HepG2 (cell line): Measurements from ENCODE around the gene TLR5. TPM values are rescaled to one million over a fixed set of nuclear protein-coding genes. Genes with fewer than 3 reads are reported as not detected.
A peak's percentile ranks its signal among the peaks of the same experiment; 100 is the strongest.

Experiments used
- ARNT2 ChIP-seq: sonication (generic); formaldehyde crosslinking; IDR thresholded peaks from 2 replicates; pipeline ENCODE4 v1.8.0; 2022; ENCODE audit warnings: mild to moderate bottlenecking, low read depth, missing genetic modification reagents, moderate library complexity
- GATA4 ChIP-seq: sonication (generic); IDR thresholded peaks from 2 replicates; pipeline ENCODE4 v1.6.1; 2016; ENCODE audit warnings: antibody characterized with exemption, low read depth, borderline replicate concordance
- HNRNPK ChIP-seq: fragments of 200-400 bp; formaldehyde crosslinking; IDR thresholded peaks from 2 replicates; pipeline ENCODE4 v1.6.1; 2018; ENCODE audit warnings: low read length, low read depth, moderate library complexity, mild to moderate bottlenecking; ENCODE audit not compliant: poor library complexity, severe bottlenecking
- RFXAP ChIP-seq: sonication (generic); formaldehyde crosslinking; IDR thresholded peaks from 2 replicates; pipeline ENCODE4 v1.4.0; 2020; ENCODE audit warnings: missing genetic modification reagents, borderline replicate concordance
- SP140L ChIP-seq: sonication (generic); formaldehyde crosslinking; IDR thresholded peaks from 2 replicates; pipeline ENCODE4 v1.4.0; 2020; ENCODE audit warnings: missing genetic modification reagents, borderline replicate concordance
- ZSCAN29 ChIP-seq: sonication (generic); formaldehyde crosslinking; conservative IDR thresholded peaks from 2 replicates; pipeline ENCODE4 v1.4.0; 2020; ENCODE audit warnings: mild to moderate bottlenecking, missing genetic modification reagents
- polyA plus RNA-seq, 8 experiments: library from polyadenylated mRNA; depleted of rRNA in 3 of 8; stranded (reverse) in 7 of 8; unstranded in 1 of 8; fragments of >200 nt; fragmentation: Illumina TruSeq in 4 of 8; extraction: Trizol in 4 of 8; gene quantifications; 2 replicates each; pipeline versions ENCODE4 v1.2.1 to v1.2.3, GENCODE V29; 2011 to 2016; ENCODE audit warnings: low read depth in 4 of 8, missing spikeins in 1 of 8, mixed read lengths in 1 of 8; ENCODE audit not compliant: insufficient read depth in 1 of 8
- total RNA-seq, 5 experiments: library from RNA; depleted of rRNA; stranded (reverse); fragments of >200 nt; fragmentation: Illumina TruSeq; extraction: Trizol; gene quantifications; 2 replicates each; pipeline ENCODE4 v1.2.3, GENCODE V29; 2016; ENCODE audit warnings: low read depth in 1 of 5
- TF ChIP-seq, protein P1 (sequence below): IDR thresholded peaks from 2 replicates; pipeline ENCODE4 v1.4.0; 2020; ENCODE audit warnings: mild to moderate bottlenecking, missing genetic modification reagents
- TF ChIP-seq, protein P2 (sequence below): IDR thresholded peaks from 2 replicates; pipeline ENCODE4 v1.6.1; 2016; ENCODE audit warnings: control low read depth
- TF ChIP-seq, protein P3 (sequence below): sonication (generic); formaldehyde crosslinking; IDR thresholded peaks from 2 replicates; pipeline ENCODE4 v1.4.0; 2020; ENCODE audit warnings: missing genetic modification reagents, mild to moderate bottlenecking, borderline replicate concordance
- TF ChIP-seq, protein P4 (sequence below): sonication (generic); formaldehyde crosslinking; IDR thresholded peaks from 2 replicates; pipeline ENCODE4 v1.4.0; 2020; ENCODE audit warnings: missing genetic modification reagents, mild to moderate bottlenecking, borderline replicate concordance
- TF ChIP-seq, protein P5 (sequence below): sonication (generic); formaldehyde crosslinking; IDR thresholded peaks from 2 replicates; pipeline ENCODE4 v1.4.0; 2020; ENCODE audit warnings: mild to moderate bottlenecking, low read depth, missing genetic modification reagents
- TF ChIP-seq, protein P6 (sequence below): sonication (generic); formaldehyde crosslinking; IDR thresholded peaks from 2 replicates; pipeline ENCODE4 v1.4.0; 2020; ENCODE audit warnings: mild to moderate bottlenecking, missing genetic modification reagents

The TLR5 gene
- total and polyA plus RNA-seq, 2 of the 13 experiments (the other 11 are each of a cell fraction or from before 2014, with no cell fraction given), result not detected

DNA sequence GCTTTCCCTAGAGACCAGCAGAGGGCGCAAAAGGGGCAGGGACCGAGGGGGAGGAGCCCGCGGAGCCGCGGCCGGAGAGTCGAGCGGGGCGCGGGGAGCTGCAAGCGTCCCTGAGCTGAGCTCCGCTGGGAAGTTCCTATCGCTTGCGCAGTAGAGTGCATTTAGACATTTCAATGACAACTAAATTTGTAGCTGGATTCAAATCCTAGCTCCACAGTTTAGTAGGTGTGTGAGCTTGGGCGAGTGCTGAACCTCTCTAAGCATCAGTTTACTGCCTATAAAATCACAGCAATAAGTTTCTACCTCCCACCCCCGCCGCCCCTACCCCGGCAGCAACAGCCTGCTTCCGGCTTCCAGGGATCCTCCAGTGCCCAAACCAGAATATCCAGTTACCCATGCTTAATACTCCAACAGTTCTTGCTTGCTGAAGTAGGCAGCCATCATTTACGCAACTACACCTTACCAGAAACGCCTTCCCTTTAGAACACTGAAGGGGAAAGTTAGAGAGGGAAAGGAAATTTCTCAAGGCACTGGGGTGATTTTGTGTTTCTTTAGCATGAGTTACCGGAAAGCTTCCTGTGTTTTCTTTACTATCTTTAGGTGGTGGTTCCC lies 9.1 kb downstream of the TLR5 start (continued):
- TF ChIP-seq, protein P1, sequence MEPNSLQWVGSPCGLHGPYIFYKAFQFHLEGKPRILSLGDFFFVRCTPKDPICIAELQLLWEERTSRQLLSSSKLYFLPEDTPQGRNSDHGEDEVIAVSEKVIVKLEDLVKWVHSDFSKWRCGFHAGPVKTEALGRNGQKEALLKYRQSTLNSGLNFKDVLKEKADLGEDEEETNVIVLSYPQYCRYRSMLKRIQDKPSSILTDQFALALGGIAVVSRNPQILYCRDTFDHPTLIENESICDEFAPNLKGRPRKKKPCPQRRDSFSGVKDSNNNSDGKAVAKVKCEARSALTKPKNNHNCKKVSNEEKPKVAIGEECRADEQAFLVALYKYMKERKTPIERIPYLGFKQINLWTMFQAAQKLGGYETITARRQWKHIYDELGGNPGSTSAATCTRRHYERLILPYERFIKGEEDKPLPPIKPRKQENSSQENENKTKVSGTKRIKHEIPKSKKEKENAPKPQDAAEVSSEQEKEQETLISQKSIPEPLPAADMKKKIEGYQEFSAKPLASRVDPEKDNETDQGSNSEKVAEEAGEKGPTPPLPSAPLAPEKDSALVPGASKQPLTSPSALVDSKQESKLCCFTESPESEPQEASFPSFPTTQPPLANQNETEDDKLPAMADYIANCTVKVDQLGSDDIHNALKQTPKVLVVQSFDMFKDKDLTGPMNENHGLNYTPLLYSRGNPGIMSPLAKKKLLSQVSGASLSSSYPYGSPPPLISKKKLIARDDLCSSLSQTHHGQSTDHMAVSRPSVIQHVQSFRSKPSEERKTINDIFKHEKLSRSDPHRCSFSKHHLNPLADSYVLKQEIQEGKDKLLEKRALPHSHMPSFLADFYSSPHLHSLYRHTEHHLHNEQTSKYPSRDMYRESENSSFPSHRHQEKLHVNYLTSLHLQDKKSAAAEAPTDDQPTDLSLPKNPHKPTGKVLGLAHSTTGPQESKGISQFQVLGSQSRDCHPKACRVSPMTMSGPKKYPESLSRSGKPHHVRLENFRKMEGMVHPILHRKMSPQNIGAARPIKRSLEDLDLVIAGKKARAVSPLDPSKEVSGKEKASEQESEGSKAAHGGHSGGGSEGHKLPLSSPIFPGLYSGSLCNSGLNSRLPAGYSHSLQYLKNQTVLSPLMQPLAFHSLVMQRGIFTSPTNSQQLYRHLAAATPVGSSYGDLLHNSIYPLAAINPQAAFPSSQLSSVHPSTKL (CRISPR knock-in tag), result 0 out of 2 replicates have a peak, but pooled peaks have one; percentile 20
- no peak for TF ChIP-seq HNRNPK
- no peak for TF ChIP-seq ZSCAN29 (CRISPR knock-in tag)
- TF ChIP-seq GATA4, result no peak
- no peak for TF ChIP-seq ARNT2
- TF ChIP-seq, protein P2, sequence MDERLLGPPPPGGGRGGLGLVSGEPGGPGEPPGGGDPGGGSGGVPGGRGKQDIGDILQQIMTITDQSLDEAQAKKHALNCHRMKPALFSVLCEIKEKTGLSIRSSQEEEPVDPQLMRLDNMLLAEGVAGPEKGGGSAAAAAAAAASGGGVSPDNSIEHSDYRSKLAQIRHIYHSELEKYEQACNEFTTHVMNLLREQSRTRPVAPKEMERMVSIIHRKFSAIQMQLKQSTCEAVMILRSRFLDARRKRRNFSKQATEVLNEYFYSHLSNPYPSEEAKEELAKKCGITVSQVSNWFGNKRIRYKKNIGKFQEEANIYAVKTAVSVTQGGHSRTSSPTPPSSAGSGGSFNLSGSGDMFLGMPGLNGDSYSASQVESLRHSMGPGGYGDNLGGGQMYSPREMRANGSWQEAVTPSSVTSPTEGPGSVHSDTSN (CRISPR knock-in tag), result no peak
- no peak for TF ChIP-seq RFXAP (CRISPR knock-in tag)
- TF ChIP-seq, protein P3, sequence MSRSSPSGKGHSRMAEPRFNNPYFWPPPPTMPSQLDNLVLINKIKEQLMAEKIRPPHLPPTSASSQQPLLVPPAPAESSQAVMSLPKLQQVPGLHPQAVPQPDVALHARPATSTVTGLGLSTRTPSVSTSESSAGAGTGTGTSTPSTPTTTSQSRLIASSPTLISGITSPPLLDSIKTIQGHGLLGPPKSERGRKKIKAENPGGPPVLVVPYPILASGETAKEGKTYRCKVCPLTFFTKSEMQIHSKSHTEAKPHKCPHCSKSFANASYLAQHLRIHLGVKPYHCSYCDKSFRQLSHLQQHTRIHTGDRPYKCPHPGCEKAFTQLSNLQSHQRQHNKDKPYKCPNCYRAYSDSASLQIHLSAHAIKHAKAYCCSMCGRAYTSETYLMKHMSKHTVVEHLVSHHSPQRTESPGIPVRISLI (CRISPR knock-in tag), result no peak
- TF ChIP-seq, protein P4, sequence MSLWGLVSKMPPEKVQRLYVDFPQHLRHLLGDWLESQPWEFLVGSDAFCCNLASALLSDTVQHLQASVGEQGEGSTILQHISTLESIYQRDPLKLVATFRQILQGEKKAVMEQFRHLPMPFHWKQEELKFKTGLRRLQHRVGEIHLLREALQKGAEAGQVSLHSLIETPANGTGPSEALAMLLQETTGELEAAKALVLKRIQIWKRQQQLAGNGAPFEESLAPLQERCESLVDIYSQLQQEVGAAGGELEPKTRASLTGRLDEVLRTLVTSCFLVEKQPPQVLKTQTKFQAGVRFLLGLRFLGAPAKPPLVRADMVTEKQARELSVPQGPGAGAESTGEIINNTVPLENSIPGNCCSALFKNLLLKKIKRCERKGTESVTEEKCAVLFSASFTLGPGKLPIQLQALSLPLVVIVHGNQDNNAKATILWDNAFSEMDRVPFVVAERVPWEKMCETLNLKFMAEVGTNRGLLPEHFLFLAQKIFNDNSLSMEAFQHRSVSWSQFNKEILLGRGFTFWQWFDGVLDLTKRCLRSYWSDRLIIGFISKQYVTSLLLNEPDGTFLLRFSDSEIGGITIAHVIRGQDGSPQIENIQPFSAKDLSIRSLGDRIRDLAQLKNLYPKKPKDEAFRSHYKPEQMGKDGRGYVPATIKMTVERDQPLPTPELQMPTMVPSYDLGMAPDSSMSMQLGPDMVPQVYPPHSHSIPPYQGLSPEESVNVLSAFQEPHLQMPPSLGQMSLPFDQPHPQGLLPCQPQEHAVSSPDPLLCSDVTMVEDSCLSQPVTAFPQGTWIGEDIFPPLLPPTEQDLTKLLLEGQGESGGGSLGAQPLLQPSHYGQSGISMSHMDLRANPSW (CRISPR knock-in tag), result no peak
- TF ChIP-seq, protein P5, sequence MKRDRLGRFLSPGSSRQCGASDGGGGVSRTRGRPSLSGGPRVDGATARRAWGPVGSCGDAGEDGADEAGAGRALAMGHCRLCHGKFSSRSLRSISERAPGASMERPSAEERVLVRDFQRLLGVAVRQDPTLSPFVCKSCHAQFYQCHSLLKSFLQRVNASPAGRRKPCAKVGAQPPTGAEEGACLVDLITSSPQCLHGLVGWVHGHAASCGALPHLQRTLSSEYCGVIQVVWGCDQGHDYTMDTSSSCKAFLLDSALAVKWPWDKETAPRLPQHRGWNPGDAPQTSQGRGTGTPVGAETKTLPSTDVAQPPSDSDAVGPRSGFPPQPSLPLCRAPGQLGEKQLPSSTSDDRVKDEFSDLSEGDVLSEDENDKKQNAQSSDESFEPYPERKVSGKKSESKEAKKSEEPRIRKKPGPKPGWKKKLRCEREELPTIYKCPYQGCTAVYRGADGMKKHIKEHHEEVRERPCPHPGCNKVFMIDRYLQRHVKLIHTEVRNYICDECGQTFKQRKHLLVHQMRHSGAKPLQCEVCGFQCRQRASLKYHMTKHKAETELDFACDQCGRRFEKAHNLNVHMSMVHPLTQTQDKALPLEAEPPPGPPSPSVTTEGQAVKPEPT (CRISPR knock-in tag), result no peak
- no peak for TF ChIP-seq SP140L (CRISPR knock-in tag)
- TF ChIP-seq, protein P6, sequence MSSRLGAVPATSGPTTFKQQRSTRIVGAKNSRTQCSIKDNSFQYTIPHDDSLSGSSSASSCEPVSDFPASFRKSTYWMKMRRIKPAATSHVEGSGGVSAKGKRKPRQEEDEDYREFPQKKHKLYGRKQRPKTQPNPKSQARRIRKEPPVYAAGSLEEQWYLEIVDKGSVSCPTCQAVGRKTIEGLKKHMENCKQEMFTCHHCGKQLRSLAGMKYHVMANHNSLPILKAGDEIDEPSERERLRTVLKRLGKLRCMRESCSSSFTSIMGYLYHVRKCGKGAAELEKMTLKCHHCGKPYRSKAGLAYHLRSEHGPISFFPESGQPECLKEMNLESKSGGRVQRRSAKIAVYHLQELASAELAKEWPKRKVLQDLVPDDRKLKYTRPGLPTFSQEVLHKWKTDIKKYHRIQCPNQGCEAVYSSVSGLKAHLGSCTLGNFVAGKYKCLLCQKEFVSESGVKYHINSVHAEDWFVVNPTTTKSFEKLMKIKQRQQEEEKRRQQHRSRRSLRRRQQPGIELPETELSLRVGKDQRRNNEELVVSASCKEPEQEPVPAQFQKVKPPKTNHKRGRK (CRISPR knock-in tag), result no peak
